ENCODE data around the gene BCL2A1. TPM values are rescaled to one million over a fixed set of nuclear protein-coding genes. Genes with fewer than 3 reads are reported as not detected.
A peak's percentile ranks its signal among the peaks of the same experiment; 100 is the strongest.
"Not testable (repeated sequence)": the region's sequence is repeated elsewhere in the genome, so short reads cannot be mapped to it uniquely, and the experiment has no call there.

Gene BCL2A1
- polyA plus RNA-seq, 1 experiment = not detected

GRCh38 chr15:79933231-79933630 is 37.8 kb downstream of the BCL2A1 start:
- Histone ChIP-seq H3K4me3 (ENCODE audit: low read depth, low read length) (no peak overlapping the region), H3K36me3 (ENCODE audit: control insufficient read depth, insufficient read depth, low read length) (no peaks in the 10 kb centered on the region), H3K27me3 (ENCODE audit: control insufficient read depth, insufficient read depth, low read length) (peaks cover 5% of the 10 kb centered on the region)
- TF ChIP-seq, protein P1, sequence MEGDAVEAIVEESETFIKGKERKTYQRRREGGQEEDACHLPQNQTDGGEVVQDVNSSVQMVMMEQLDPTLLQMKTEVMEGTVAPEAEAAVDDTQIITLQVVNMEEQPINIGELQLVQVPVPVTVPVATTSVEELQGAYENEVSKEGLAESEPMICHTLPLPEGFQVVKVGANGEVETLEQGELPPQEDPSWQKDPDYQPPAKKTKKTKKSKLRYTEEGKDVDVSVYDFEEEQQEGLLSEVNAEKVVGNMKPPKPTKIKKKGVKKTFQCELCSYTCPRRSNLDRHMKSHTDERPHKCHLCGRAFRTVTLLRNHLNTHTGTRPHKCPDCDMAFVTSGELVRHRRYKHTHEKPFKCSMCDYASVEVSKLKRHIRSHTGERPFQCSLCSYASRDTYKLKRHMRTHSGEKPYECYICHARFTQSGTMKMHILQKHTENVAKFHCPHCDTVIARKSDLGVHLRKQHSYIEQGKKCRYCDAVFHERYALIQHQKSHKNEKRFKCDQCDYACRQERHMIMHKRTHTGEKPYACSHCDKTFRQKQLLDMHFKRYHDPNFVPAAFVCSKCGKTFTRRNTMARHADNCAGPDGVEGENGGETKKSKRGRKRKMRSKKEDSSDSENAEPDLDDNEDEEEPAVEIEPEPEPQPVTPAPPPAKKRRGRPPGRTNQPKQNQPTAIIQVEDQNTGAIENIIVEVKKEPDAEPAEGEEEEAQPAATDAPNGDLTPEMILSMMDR (IDR thresholded peaks at IDR 0.05; ENCODE audit: insufficient read depth, low read depth, low read length) = no peak
- POLR2A ChIA-PET = no interaction called here
- CTCF ChIA-PET = interaction anchor here (1.0 kb wide), 1 partner anchor 27 kb away, joined by 3 read pairs; no protein-coding TSS in a partner anchor
- DNase-seq (ENCODE audit: low read depth) = no peak

DNA sequence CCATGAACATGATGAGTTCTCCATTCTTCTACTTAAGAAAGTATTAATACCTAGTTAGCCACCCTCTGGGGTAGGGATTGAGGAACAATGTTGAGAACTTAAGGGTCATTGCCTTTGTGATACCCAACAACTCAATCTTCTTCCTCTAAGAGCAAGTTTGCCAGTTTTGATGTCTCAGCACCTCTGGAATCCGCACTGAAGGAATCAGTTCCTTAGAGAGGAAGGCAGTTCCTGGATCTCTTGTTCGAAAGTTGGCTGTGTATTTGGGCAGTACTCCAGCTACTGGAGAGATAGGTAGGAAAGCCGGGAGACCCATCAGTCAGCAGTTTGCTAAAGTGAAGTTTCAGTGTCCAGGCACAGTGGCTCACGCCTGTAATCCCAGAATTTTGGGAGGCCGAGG is 38.5 kb downstream of the BCL2A1 start:
- no peak overlapping the region for H3K4me3 ChIP-seq (ENCODE audit: low read depth, low read length)
- H3K36me3 ChIP-seq (ENCODE audit: control insufficient read depth, insufficient read depth, low read length) = no peaks in the 10 kb centered on the region
- peaks cover 5% of the 10 kb centered on the region for H3K27me3 ChIP-seq (ENCODE audit: control insufficient read depth, insufficient read depth, low read length)
- ChIA-PET POLR2A (no interaction called here), CTCF (interaction anchor here (1.0 kb wide), 1 partner anchor 28 kb away, joined by 3 read pairs; no protein-coding TSS in a partner anchor)
- no peak for DNase-seq (ENCODE audit: low read depth)
- TF ChIP-seq, protein P1 (IDR thresholded peaks at IDR 0.05; ENCODE audit: insufficient read depth, low read depth, low read length) = no peak

DNA sequence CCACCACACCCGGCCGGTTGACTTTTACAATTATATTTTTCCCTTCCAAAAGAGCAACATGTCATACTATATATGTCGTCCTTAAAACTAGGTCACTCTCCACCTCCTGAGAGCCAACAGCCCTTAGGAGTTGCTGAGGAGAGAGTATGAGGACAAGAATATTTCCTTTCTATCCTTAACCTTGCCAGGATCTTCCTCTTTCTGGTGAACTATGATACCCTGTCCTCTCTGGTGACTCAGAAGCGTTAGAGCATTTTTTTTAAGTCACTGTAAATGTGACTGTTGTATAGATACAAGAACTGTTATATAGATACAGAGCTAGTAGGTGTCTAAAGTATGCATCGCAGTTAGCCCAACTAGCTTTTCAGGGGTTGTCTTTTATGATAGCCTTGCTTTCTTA is 40.5 kb downstream of the BCL2A1 start:
- TF ChIP-seq, protein P1 (IDR thresholded peaks at IDR 0.05; ENCODE audit: insufficient read depth, low read depth, low read length) = no peak
- Histone ChIP-seq H3K36me3 (ENCODE audit: control insufficient read depth, insufficient read depth, low read length) (no peaks in the 10 kb centered on the region), H3K27me3 (ENCODE audit: control insufficient read depth, insufficient read depth, low read length) (peaks cover 5% of the 10 kb centered on the region), H3K4me3 (ENCODE audit: low read depth, low read length) (no peak overlapping the region)
- CTCF ChIA-PET = no interaction called here
- no peak for DNase-seq (ENCODE audit: low read depth)
- POLR2A ChIA-PET = no interaction called here

DNA sequence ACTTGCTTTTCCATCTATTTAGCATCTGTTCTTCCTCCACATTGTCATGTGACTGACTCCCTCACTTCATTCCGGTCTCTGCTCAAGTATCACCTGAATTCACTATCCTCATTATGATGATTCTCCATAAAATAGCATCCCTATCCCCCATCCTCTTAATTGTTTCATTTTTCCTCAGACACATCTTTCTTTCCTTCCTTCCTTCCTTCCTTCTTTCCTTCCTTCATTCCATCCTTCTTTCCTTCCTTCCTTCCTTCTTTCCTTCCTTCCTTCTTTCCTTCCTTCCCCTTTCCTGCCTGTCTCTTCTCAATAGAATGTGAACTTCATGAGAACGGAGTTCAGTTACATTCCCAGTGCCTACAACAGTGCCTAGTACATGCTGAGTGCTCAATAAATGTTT is 41.6 kb downstream of the BCL2A1 start:
- ChIA-PET CTCF (no interaction called here), POLR2A (no interaction called here)
- DNase-seq (ENCODE audit: low read depth) = no peak

GRCh38 chr15:79926116-79926515 is 44.9 kb downstream of the BCL2A1 start:
- H3K27me3 ChIP-seq (ENCODE audit: control insufficient read depth, insufficient read depth, low read length); CTCF ChIA-PET; H3K36me3 ChIP-seq (ENCODE audit: control insufficient read depth, insufficient read depth, low read length); POLR2A ChIA-PET; DNase-seq (ENCODE audit: low read depth); H3K4me3 ChIP-seq (ENCODE audit: low read depth, low read length): not testable (repeated sequence)

More for the DNA sequence above, 41.6 kb downstream of the BCL2A1 start:
- Histone ChIP-seq H3K36me3 (ENCODE audit: control insufficient read depth, insufficient read depth, low read length) (no peaks in the 10 kb centered on the region), H3K4me3 (ENCODE audit: low read depth, low read length) (no peak overlapping the region), H3K27me3 (ENCODE audit: control insufficient read depth, insufficient read depth, low read length) (peaks cover 5% of the 10 kb centered on the region)
- TF ChIP-seq, protein P1 (IDR thresholded peaks at IDR 0.05; ENCODE audit: insufficient read depth, low read depth, low read length) = no peak

- ChIA-PET POLR2A (no interaction called here), CTCF (no interaction called here)
- H3K36me3 ChIP-seq (ENCODE audit: control insufficient read depth, insufficient read depth, low read length) = peaks cover 4% of the 10 kb centered on the region
These were observed 46.6 kb downstream of the BCL2A1 start for GRCh38 chr15:79924379-79924778.

More at GRCh38 chr15:79924379-79924778, 46.6 kb downstream of the BCL2A1 start:
- Histone ChIP-seq H3K27me3 (ENCODE audit: control insufficient read depth, insufficient read depth, low read length) (no peaks in the 10 kb centered on the region; the same call in 1 of the 2 replicates), H3K4me3 (ENCODE audit: low read depth, low read length) (peak overlapping the region; percentile 79)
- no peak for DNase-seq (ENCODE audit: low read depth)
- TF ChIP-seq, protein P1 (IDR thresholded peaks at IDR 0.05; ENCODE audit: insufficient read depth, low read depth, low read length) = no peak

All from BJ (cell line).